HG03045 (cell line): ENCODE measurements around the gene TOMM70.
A peak's percentile ranks its signal among the peaks of the same experiment; 100 is the strongest.
"Not testable (repeated sequence)": the region's sequence is repeated elsewhere in the genome, so short reads cannot be mapped to it uniquely, and the experiment has no call there.

Experiments
- ATAC-seq: cut with Tn5 transposase; IDR thresholded peaks from one replicate; pipeline ENCODE4 v1.9.1; 2021; ENCODE audit warnings: mild to moderate bottlenecking, moderate library complexity; ENCODE audit not compliant: unreplicated experiment

Gene TOMM70

GRCh38 chr3:100400780-100401673, at the start of gene TOMM70, which contains the start of gene LNP1:
TOMM70 (minus strand) TSS chr3:100401089; CDS start chr3:100400949, 140 bp downstream.
LNP1 (plus strand) TSS chr3:100401539; CDS start chr3:100429730, 28,191 bp downstream.
- peak; percentile 94 for ATAC-seq

GRCh38 chr3:100449214-100449613, 48.3 kb upstream of the TOMM70 start:
- no peak for ATAC-seq

GRCh38 chr3:100448079-100448478, 47.2 kb upstream of the TOMM70 start:
- ATAC-seq, result no peak

GRCh38 chr3:100447067-100447466, 46.2 kb upstream of the TOMM70 start:
- not testable (repeated sequence) for ATAC-seq

- ATAC-seq, result no peak
Observed at GRCh38 chr3:100443690-100444089, 42.8 kb upstream of the TOMM70 start.

- ATAC-seq, result no peak
Observed at GRCh38 chr3:100440895-100441294, 40.0 kb upstream of the TOMM70 start.

- no peak for ATAC-seq
Observed at GRCh38 chr3:100438623-100438974, 37.7 kb upstream of the TOMM70 start.

- no peak for ATAC-seq
Observed at GRCh38 chr3:100437721-100438622, 37.1 kb upstream of the TOMM70 start.

GRCh38 chr3:100436951-100437350, 36.1 kb upstream of the TOMM70 start:
- no peak for ATAC-seq

- ATAC-seq, result no peak
Observed at GRCh38 chr3:100429187-100429716, 28.4 kb upstream of the TOMM70 start.

GRCh38 chr3:100427699-100428098, 26.8 kb upstream of the TOMM70 start:
- no peak for ATAC-seq

- ATAC-seq, result no peak
Observed at GRCh38 chr3:100426067-100426682, 25.3 kb upstream of the TOMM70 start.

GRCh38 chr3:100425316-100425715, 24.4 kb upstream of the TOMM70 start:
- no peak for ATAC-seq

- ATAC-seq, result no peak
Observed at GRCh38 chr3:100424261-100424660, 23.4 kb upstream of the TOMM70 start.

- ATAC-seq, result no peak
Observed at GRCh38 chr3:100423611-100424010, 22.7 kb upstream of the TOMM70 start.

GRCh38 chr3:100420885-100421284, 20.0 kb upstream of the TOMM70 start:
- ATAC-seq, result no peak

GRCh38 chr3:100419406-100419805, 18.5 kb upstream of the TOMM70 start:
- no peak for ATAC-seq

- no peak for ATAC-seq
Observed at GRCh38 chr3:100416863-100417262, 16.0 kb upstream of the TOMM70 start.

GRCh38 chr3:100416176-100416575, 15.3 kb upstream of the TOMM70 start:
- no peak for ATAC-seq

GRCh38 chr3:100413613-100414012, 12.7 kb upstream of the TOMM70 start:
- no peak for ATAC-seq
